Panc1 (cell line): Measurements from ENCODE around the gene TMEM170B.

Experiments used
- TCF7L2 ChIP-seq: IDR thresholded peaks from 2 replicates; pipeline ENCODE4 v1.6.1; 2011; ENCODE audit warnings: mild to moderate bottlenecking, low read depth, low read length, inconsistent platforms
- TF ChIP-seq, protein P1 (sequence below): fragments of 450-650 bp; IDR thresholded peaks from 2 replicates; pipeline ENCODE4 v1.5.1; 2017; ENCODE audit warnings: mild to moderate bottlenecking

DNA sequence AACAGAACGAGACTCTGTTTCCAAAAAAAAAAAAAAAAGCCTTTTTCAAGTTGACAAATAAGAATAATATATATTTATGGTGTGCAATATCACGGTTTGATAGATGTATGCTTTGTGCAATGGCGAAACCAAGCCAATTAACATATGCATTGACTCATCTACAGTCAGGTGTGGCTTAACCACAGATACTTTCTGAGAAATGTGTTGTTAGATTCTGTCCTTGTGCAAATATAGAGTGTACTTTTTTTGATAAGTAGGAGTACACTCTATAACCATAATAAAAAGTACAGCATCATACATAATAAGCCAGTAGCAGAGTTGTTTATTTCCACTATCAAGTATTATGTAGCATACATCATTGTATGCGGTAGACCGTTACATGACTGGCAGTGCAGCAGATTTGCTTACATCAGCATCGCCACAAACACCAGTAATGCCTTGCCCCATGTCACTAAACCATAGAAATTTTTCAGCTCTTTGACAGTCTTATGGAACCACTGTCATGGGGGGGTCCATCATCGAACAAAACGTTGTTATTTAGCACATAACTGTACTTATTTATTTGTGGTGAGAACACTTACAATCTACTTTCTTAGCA lies 59.2 kb downstream of the TMEM170B start:
- TF ChIP-seq, protein P1, sequence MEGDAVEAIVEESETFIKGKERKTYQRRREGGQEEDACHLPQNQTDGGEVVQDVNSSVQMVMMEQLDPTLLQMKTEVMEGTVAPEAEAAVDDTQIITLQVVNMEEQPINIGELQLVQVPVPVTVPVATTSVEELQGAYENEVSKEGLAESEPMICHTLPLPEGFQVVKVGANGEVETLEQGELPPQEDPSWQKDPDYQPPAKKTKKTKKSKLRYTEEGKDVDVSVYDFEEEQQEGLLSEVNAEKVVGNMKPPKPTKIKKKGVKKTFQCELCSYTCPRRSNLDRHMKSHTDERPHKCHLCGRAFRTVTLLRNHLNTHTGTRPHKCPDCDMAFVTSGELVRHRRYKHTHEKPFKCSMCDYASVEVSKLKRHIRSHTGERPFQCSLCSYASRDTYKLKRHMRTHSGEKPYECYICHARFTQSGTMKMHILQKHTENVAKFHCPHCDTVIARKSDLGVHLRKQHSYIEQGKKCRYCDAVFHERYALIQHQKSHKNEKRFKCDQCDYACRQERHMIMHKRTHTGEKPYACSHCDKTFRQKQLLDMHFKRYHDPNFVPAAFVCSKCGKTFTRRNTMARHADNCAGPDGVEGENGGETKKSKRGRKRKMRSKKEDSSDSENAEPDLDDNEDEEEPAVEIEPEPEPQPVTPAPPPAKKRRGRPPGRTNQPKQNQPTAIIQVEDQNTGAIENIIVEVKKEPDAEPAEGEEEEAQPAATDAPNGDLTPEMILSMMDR = no peak
- TF ChIP-seq TCF7L2 = no peak
